Tibial nerve (tissue), 4 donors: Measurements from ENCODE around the gene MPZL2.

Source experiments
- CTCF ChIP-seq, 5 experiments: fragments of 200-600 bp in 3 of 5; fragments of 450-650 bp in 2 of 5; sonication (generic) in 3 of 5; IDR thresholded peaks; one replicate each; pipeline ENCODE4 v1.5.1; 2016 to 2019; ENCODE audit warnings: antibody characterized with exemption in 5 of 5, mild to moderate bottlenecking in 3 of 5, moderate library complexity in 2 of 5
- EP300 ChIP-seq, 2 donors: sonication (generic); formaldehyde crosslinking; IDR thresholded peaks; one replicate each; pipeline ENCODE4 v1.6.1; 2017; ENCODE audit warnings: antibody characterized with exemption in 2 of 2, mild to moderate bottlenecking in 1 of 2
- POLR2A ChIP-seq, 2 donors: fragments of 450-650 bp; IDR thresholded peaks; one replicate each; pipeline ENCODE4 v1.6.1; 2017; ENCODE audit warnings: antibody characterized with exemption in 2 of 2, mild to moderate bottlenecking in 2 of 2, moderate library complexity in 2 of 2

- TF ChIP-seq CTCF (IDR thresholded peaks at IDR 0.05) (no peak), EP300 (IDR thresholded peaks at IDR 0.05) (no peak), POLR2A (IDR thresholded peaks at IDR 0.05) (no peak)
Observed at GRCh38 chr11:118216621-118217481, 47.2 kb downstream of the MPZL2 start.
